Endometrium (tissue), 2 donors: Measurements from ENCODE around the gene ADAMTS17.

Source experiments
- FAIRE-seq: peaks from 2 replicates; lab custom pipeline; 2012; peaks lifted over from hg19 to GRCh38; lab: Jason Lieb, UNC
- donor health status: control.
- donor health status: control.

The ADAMTS17 gene

DNA sequence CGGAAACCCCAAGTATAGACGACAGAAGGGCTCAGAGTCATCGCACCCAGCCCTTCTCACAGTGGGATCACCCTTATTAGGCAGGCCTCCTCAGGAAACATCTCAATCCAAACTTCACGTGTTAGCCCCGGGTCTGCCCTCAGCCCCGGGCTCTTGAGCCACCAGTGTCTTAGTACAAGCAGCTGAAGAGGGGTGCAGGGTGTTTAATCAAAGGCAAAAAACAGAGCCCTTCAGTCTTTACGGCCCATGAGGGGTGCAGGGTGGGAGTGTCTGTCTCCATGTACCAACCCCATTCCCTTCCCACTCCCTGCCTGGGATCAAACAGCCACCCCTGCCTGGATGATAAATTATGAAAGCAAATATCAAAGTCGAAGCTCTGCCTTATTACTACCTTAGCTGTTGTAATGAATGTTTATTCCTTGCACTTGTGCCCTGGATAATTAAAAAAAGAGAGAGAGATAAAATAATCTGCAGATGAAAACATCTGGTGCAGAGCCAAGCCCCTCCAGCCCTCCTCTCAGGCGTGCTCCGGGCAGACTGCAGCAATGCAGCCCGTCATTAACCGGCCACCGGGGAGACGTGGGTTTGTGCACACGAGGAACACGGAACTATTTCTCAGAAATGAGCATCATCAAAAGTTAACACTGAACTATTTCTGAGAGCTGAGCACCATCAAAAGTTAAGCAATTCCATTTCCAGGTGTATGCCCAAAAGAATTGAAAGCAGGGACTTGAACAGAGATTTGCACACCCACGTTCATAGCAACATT is 64.5 kb downstream of the ADAMTS17 start:
- no peak for FAIRE-seq

- FAIRE-seq = no peak
These were observed 65.3 kb downstream of the ADAMTS17 start for GRCh38 chr15:100276506-100276905.

- FAIRE-seq = no peak
These were observed 66.1 kb downstream of the ADAMTS17 start for GRCh38 chr15:100275641-100276040.

GRCh38 chr15:100269831-100270230 is 71.9 kb downstream of the ADAMTS17 start:
- no peak for FAIRE-seq

- no peak for FAIRE-seq
These were observed 75.6 kb downstream of the ADAMTS17 start for GRCh38 chr15:100266166-100266565.

- FAIRE-seq = no peak
These were observed 76.1 kb downstream of the ADAMTS17 start for GRCh38 chr15:100265641-100266035.

- no peak for FAIRE-seq
These were observed 76.7 kb downstream of the ADAMTS17 start for GRCh38 chr15:100264994-100265640.

DNA sequence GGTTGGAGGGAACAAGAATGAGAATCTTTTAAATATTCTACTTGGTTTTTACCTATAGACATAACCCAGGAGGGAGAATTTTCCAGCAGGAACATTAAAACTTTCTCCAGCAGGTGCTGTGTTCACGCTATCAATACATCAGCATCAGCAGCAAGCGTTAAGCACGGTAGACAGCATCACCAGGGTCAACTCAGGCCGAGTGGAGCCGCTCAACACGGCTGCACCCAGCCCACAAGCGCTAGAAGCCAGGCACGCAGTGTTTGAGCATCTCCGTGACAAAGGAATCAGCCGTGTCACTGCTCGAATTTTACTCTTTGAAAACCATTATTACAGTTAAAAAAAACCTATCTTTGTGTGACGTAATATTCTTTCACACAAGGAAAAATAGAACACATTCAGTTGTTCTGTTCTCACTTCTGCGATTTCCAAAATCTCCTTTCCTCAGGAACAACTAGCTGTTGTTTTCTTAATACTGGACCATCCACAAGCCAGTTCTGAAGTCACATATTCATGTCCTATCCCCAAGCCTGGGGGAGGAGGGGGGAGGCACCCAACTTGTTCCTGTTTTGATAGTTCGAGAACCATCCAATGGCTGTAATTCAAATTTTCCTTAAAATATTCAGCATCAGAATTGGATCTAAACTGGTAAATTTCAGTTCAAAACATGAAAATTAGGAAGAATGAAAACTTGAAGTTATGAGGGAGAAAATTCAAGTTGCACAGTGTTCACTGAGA is 77.9 kb downstream of the ADAMTS17 start:
- no peak for FAIRE-seq

DNA sequence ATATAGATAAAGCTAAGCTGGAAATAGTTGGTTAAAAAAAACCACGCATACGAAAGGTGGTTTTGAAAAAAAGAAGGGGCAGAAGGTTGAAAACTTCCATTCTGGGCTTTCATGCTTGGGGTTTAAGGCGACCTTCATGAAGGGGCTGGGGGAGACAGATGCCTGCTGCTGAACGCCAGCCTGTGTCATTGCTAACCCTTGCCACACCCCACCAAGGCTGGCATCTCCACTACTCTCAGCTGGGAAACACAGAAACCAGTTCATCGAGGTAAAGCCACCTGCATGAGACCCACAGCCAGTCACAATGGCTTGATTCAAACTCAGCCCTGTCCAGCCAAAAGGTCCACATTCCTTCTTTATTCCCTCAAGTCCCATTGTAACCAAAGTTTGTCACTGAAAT is 78.7 kb downstream of the ADAMTS17 start:
- FAIRE-seq = no peak

DNA sequence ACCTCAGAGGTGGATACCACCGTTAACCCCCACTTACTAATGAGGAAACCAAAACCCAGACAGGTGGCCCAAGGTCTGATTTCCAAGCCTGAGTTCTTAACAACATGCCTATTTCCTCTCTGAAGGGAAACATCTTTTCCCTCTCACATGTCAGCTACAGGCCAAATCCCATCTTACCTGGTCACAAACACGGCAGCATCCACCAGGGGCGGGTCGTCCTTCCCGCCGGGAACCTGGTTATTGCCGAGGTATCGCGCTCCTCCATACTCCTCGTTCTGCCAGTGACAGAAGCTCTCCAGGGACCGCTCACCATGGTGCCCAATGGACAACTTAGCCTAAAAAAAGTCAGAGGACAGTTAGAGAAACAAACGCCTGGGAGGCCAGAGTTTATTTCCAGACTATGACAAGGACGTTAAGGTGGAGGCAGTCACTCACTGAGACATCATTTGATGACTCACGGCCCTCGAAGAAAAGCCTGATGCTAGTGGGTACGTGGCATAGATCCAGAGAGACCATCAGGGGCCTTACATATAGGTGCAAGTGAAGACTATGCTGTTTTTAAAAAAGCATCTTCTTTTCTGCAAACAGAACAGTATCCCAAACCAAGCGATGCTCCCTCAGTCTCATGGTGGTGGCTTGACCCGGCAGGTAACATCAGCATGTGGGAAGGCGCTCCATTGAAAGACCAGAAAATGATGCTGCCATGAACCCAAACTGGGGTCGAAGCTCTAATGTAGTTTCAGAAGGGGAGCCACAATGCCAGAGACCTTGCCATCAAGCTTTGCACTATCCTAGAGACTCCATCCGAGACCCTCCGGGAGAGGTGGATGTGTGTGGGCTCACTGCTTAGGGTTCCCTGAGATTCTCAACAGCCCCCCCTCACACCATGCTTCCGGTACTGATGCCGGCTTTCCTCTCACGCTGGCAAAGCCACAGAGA is 80.2 kb downstream of the ADAMTS17 start:
- no peak for FAIRE-seq

GRCh38 chr15:100259266-100259665 is 82.5 kb downstream of the ADAMTS17 start:
- no peak for FAIRE-seq

DNA sequence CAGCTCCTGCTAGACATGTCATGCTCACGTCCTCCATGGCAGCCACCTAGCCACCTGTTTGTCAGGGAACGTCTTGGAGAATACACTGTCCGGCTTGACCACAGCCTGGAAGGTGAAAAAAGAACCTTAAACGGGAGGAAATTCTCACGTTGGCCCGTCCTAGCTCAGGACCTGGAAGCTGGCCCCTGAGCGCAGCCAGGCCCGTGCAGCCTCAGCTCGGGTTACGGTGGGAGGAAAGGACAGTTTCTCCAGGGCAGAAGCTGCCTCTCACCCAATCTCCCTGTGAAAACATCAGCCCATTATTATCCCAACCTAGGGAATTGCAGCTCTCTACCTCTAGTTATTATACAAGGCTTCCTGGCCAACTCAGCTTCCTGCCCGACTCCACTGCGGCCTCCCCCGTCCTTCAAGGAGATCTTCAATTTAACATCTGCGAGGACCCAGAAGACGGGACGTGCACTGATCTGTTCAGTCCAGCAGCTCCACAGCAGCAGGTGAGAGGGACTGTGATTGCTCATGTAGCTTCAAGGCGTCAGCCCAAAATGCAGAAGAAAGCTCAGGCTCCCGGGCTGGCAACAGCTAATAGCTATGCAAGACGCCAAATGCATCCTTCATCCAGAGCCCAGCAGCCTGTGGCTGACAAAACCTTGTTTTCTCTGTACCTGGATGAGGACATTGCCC is 84.7 kb downstream of the ADAMTS17 start:
- FAIRE-seq = no peak

GRCh38 chr15:100256101-100256969 is 85.4 kb downstream of the ADAMTS17 start:
- no peak for FAIRE-seq

DNA sequence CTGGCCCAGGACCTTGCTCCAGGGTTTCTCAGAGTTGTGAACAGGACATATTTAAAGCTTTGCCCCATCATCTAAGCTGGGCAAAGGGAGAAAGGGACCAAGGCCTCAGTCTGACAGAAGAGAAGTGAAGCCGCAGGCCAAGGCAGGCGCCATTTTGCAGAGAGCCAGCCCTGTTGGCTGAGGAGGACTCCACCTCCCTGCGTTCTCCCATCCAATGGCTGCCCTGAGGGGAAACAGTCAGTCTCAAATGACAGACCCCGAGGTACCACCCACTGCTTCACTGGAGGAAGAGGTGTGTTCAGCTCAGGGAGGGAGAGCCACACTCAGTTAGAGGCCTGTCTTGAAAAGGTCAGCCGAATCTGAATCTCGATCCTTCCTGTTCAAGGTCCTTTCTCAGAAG is 86.1 kb downstream of the ADAMTS17 start:
- no peak for FAIRE-seq

- no peak for FAIRE-seq
These were observed 87.1 kb downstream of the ADAMTS17 start for GRCh38 chr15:100254691-100255090.

- no peak for FAIRE-seq
These were observed 87.5 kb downstream of the ADAMTS17 start for GRCh38 chr15:100254285-100254684.

DNA sequence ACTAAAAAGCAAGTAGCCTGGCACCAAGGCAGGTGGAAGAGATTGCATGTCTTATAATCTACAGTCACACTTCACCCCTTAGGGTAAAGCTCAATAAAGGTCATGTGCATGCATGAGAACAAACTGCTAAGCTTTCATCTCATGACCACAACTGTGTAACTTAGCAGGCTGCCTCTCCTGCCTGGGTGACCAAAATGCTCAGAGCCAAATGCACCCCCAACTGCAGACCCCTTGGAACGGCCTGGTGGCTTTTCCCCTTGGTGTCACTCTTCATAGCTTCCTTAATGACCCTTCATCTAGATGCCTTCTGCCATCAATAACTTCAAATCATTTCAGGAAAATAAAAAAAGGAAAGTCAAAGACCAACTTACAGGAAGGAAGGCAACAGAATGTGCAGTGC is 88.1 kb downstream of the ADAMTS17 start:
- no peak for FAIRE-seq

DNA sequence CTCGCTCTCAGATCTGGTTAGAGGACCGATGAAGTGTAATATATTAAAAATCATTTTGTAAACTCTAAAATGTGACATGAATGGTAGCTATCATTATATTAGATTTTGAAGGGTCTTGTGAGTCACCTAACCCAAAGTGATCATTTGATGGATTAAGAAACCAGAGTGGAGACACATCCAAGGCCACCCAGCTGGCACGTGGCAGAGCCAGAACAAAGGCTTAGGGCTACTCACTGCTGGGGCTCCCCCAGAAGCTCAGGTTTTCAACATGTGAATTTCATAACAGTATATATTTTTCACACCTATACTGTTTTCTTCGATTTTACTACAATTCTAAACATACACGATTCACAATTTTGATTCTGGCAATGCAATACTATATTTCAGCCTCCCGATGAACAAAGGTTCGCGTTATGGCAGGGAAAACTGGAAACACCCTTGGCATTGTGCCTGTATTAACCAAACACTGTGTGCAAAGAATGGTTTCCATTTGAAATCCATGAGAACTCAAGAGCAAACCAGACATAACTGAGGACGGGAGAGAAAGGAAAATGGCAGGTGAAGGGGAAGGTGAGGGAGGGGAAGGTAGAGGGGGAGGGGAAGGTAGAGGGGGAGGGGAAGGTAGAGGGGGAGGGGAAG is 88.9 kb downstream of the ADAMTS17 start:
- FAIRE-seq = no peak

DNA sequence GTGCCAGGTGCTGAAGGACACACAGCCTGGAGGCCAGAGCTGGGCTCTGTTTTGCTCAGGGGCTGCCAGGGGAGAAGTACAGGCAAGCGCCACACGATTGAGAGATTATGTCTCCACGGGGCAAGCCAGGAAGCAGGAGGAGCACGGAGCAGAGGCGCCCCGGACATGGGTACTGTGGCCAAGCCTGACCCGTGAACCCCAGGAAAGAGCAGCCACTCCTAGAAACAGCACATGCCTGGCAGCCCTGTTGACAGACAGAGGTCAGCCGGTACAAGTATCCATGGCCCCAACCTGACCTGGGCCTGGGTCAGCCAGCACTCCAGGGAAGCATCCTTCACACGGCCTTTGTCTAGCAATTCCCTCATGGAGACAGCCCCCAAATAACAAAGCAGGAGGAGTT is 89.4 kb downstream of the ADAMTS17 start:
- no peak for FAIRE-seq
